ENCODE measurements around the gene GRK5.
"Not testable (repeated sequence)": the region's sequence is repeated elsewhere in the genome, so short reads cannot be mapped to it uniquely, and the experiment has no call there.

GRK5 gene

DNA sequence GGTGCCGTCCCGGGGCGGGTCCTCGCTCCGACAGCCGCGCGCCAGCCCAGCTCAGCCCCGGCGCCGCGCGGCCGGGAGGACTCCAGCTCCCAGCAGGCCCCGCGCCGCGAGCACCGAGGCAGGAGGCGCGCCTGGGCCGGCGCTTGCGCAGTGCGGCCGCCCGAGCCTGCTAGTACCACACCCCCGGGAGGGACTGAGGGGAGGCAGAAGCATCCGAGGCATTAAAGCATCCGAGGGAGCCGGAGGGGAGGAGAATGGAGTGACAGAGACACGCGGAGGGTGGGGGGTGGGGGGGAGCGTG lies at the start of gene GRK5:
Gene GRK5 (plus strand): TSS at position 206 of the 301 bp plus-strand sequence. CDS start 347 bp downstream, outside the sequence.
- peak; percentile 77 to 93 for DNase-seq (ENCODE audit: low read depth in 2 of 2)

DNA sequence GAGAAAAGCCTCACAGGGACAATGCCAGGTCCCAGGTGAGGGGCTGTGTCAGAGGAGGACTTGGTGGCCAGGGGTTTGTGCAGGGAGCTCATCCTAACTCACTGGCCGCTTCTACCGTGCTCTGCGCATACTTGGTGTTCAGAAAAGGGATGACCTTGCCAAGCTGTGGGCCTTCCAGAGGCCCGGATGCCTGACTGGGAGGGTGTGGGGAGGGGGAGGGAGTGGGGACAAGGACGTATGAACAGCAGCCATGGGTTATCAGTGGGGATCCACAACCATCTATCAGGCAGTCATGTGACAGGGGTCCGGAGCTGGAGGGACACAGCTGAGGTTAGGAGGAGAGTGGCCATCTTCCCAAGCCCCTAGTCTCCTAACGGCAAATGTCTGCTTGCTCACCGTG lies 48.0 kb upstream of the GRK5 start:
- no peak for DNase-seq (ENCODE audit: low read depth in 2 of 2)

DNA sequence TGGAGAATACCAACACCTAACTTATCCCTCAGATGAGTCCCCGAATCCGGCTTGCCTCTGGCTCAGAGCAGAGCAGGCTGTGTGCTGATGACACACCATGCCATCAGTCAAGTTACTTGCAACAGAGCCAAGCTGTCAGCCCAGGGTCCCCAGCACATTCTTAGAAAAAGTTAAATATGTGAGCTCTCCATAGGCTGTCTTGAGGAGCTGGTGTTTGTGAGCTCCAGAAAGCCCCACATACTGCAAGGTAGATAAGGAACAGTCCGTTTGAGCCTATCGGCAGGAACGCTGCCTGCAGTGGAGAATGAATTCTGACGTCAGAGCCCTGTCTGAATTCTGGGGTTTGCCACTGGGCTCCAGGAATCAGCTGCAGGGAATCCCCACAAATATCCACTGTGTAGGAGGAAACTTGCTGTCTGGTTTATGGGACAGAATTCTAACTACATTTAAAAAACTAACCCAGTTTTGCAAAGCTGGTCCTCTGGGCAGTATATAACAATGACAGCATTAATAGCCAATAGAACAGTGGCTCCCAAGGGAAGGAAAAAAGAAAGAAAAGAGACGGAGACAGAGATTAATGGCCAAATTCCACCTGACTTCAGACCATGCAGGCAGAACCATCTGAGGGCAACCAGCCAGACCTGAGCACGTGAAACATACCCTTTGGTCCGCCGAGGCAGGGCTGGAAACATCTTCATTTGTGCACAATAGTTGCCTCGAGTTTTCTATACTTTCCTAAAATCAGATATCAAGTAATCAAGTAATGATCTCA lies 45.5 kb upstream of the GRK5 start:
- no peak for DNase-seq (ENCODE audit: low read depth in 2 of 2)

DNA sequence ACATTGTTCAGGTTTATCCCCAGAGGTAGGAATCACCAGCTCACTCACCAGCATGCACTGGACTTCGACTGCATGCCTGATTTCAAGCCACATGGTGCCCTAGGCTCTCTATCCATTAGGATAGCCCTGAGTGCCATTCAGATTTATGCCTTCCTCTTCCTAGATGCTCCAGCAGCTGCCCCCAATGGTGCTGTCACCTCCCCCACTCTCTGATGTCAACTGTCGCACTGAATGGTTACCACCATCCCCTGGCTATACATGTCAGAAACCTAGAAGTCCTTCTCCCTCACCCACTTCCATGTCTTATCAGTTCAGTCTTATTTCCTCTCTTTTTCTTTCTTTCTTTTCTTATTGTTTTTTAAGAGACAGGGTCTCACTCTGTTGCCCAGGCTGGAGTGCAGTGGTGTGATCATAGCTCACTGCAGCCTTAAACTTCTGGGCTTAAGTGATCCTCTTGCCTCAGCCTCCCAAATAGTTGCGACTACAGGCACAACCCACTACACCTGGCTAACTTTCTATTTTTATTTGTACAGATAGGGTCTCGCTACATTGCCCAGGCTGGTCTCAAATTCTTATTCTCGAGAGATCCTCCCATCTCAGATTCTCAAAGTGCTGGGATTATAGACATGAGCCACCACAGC lies 44.8 kb upstream of the GRK5 start:
- no peak for DNase-seq (ENCODE audit: low read depth in 2 of 2)

DNA sequence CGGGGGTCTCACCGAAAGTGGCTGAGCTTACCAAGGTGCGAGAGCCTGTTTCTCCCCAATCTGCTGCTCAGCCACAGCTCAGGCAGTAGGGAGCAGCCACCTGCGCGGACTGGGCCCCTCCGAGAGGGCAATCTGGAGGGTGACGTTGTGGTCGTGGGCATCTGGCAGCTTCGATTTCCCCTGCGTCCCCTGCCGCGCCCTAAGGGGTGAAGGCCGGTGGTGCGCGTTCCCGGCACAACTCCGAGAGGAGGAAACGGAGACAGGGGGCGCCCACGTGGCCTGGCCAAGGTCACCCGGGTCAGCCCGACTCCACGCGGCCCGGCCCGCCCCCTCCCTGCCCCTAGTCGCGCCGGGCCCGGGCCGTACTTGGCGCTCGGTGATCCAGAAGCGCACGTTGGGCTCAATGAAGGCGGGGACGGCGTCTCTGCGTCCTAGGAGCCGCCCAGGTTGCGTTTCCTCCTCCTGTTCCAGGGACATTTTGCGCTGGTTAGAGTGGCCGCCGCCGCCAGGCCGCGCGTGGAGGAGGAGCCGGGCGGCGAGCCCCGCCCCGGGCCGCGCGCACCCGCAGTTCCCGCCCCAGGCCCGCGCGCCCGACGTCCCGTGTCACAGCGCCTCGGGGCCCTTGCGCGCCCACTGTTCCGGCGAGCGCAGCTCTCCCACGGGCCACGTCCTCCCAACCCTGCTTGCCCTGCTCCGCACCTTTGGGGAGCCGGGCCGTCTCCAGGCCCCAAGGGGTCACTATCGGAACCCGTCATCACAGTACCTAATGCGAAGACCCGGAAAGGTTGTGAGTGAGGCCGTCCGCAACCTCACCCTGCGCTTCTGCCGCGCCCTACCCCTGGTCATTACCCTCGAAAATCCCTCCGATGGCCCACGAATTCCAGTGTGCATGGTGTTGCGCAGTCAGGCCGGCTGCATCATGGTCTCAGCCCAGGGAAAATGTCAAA lies 41.9 kb upstream of the GRK5 start, which contains the start of gene SFXN4:
Gene SFXN4 (minus strand): TSS at position 544 of the 947 bp plus-strand sequence. CDS start 67 bp downstream, at position 477.
- DNase-seq (ENCODE audit: low read depth in 2 of 2): peak; percentile 30 to 56

DNA sequence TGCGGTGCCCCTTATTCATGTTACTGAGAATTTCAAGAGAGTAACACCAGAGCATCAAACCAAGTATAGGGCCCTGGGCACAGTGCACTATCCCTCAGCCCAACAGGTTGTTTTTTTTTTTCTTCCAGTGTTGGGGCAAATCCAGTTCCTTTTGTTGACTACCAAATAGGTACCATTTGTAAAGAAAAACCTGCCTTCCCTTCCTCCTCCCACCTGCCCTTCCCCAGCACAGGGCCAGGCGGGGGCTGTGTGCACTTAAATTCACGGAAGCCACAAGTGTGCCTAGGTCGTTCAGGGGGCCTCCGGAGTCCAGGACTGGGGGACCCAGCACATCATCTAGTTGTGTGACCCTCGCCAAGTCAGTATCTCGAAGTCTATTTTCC lies 41.3 kb upstream of the GRK5 start:
- no peak for DNase-seq (ENCODE audit: low read depth in 2 of 2)

DNA sequence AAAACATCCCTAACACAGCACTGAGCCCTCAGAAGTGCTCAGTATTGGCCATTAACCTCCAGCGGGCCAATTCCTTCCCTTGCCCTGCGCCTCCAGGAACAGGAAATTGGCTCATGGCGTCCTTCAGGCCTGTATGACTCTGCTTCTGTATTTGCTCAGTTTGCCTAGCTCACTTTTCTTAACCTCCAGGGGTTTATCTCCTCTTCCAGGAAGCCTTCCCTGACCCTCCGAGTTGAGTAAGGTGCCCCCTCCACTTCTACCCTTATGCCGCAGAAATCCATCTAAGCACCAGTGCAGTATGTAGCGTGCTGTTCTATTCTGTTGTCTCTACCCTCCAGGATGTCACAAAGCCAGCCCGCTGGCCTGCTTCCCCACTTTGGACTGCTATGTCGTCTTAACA lies 40.8 kb upstream of the GRK5 start:
- DNase-seq (ENCODE audit: low read depth in 2 of 2): no peak

DNA sequence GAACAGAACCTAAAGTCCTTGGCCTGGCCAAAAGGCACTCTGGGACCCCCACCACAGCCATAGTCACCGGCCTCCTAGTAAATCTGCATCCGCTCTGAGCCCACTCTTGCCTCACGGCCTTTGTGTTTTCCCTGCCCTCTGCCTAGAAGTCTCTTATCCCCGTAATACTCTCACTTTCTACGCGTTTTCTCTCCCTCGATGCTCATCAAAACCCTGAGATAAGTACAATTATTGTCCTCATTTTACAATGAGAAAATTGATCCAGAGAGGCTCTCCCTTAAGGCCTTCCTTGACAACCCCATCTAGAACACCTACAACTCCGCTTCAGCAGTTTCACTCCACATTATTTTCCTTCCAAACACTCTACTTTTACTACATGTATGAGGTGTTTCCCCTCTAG lies 40.3 kb upstream of the GRK5 start:
- DNase-seq (ENCODE audit: low read depth in 2 of 2): no peak

DNA sequence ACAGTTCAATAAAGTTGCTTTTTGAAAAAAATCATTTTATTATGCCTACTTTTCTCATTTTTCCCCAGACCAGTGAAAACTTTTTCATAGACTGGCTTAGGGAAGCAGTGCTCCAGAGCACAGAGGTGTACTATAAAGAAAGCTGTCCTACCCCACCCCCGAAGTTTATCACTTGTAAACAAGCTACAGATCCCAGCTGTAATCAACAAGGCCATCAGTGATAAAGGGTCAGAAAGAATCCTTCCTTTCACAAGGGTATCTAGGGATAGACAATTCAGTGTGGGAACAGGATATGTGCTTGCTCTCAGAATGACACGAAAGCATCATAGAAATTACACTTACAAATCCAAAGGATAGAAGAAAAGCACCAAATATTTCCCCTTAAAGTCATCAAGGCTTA lies 33.3 kb upstream of the GRK5 start:
- no peak for DNase-seq (ENCODE audit: low read depth in 2 of 2)

DNA sequence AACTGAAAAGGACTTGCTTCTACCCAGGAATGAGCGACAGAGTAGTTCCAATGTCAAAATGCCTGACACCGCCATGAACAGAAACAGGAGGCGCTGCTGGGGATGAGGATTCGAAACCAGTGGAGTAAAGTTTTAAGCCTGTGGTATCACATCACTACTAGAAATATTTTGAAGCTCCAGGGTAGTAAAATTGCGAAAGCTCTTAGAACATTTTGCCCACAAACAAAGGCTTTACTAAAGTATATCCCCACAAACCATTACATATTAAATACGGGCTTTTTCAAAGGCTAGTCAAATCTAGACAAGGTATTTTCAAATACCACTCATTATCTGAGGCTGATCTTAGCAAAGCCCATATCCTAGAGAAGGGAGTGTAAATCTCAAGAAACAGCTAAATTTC lies 31.2 kb upstream of the GRK5 start:
- no peak for DNase-seq (ENCODE audit: low read depth in 2 of 2)

DNA sequence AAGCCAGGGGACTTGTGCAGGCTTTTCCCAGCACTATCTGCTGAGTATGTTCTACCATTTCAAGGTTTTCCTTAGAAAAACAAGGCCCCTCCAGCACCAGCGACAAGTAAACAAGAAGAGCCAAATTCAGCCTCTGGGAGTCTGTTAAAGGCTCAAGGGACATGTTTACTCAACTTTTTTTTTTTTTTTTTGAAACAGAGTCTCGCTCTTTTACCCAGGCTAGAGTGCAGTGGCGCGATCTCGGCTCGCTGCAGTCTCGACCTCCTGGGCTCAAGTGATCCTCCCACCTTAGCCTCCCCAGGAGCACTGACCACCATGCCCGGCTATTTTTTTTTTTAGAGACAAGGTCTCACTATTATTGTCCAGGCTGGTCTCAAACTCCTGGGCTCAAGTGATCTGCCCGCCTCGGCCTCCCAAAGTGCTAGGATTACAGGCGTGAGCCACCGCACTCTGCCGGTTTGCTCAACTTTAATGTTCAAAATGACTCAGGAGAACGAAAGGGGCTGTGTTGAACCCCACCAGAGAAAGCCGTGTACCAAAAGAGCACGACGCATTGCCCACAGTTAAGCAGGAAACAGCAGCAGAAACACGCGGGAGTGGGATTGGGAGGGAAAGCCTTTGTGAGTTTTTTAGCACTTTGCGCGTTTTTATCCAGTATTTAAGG lies 29.5 kb upstream of the GRK5 start:
- no peak for DNase-seq (ENCODE audit: low read depth in 2 of 2)

DNA sequence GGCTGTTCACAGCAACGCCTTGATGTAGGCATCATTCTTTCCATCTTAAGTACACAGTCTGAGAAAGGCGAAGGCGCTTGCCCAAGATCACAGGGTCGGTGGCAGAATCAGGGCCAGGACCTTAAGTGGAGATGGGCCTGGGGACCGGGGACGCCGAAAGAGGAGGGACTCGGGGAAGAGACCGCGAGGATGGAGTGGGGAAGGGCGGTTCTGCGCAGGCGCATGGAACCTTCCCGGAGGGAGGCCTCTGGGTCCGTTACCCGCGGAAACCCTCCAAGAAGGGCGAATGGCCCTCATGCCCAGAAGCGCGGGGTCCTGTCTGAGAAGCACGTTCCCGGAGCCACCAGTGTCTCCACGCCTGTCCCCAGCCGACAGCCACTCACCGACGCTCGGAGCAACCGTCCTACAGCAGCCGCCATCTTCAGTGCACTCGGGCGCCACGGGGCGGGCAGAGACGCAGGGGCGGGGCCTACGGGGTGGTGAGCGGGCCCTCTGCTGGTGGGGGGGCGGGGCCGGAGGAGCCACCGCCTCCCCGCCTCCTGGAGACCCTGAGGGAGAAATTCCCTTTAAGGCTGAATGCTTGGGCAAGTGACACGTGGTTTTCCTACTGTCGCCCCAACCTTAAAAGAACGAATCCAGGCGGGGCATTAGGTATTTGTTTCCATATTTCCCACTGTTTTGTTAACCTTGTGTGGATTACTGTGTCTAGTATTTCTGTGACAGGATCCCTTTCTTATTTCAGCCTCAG lies 28.8 kb upstream of the GRK5 start, which contains the start of gene PRDX3:
Gene PRDX3 (minus strand): TSS at position 441 of the 748 bp plus-strand sequence. CDS start 22 bp downstream, at position 419.
- peak; percentile 79 to 96 for DNase-seq (ENCODE audit: low read depth in 2 of 2)

DNA sequence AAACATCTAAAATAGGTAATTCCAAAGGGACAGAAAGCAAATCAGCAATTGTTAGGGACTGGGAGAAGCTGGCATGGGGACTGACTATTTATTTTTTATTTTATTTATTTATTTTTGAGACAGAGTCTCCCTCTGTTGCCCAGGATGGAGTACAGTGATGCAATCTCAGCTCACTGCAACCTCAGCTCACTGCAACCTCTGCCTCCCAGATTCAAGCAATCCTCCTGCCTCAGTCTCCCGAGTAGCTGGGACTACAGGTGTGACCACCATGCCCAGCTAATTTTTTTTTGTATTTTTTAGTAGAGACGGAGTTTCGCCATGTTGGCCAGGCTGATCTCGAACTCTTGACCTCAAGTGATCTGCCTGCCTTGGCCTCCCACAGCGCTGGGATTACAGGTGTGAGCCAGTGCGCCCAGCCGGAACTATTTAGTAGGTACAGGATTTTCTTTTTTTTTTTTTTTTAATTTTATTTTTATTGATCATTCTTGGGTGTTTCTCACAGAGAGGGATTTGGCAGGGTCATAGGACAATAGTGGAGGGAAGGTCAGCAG lies 26.4 kb upstream of the GRK5 start:
- DNase-seq (ENCODE audit: low read depth in 2 of 2): not testable (repeated sequence)

DNA sequence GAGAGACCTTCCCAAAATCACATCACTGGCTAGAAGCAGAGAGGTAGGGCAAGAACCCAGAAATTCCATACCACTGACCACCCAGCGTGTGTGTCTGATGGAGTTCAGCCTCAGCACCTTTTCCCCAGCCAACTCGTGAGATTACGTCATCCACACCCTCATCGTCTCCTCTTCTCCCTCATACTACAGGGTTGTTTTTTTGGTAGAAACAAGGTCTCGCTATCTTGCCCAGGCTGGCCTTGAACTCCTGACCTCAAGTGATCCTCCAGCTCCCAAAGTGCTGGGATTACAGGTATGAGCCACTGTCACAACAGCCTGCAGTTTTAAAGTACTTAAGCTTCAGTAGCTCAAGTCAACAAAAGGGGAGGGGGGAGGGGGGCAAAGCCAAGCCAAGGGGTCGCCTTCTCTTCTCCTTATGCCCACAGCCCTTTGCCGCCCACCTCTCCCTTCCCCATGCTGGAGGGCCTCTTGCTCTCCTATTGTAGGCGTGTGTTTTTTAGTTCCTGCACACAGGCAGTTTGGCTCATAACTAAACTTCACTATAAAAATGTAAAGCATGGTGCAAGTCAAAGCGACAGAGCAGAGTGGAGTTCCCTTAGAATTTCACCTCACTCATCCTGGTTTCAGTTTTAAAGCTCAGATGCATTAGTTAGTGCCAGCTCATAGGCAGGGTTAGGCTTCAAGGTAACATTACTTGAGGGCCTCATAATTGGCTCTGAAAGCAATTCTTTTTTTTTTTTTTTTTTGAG lies 23.5 kb upstream of the GRK5 start:
- no peak for DNase-seq (ENCODE audit: low read depth in 2 of 2)

DNA sequence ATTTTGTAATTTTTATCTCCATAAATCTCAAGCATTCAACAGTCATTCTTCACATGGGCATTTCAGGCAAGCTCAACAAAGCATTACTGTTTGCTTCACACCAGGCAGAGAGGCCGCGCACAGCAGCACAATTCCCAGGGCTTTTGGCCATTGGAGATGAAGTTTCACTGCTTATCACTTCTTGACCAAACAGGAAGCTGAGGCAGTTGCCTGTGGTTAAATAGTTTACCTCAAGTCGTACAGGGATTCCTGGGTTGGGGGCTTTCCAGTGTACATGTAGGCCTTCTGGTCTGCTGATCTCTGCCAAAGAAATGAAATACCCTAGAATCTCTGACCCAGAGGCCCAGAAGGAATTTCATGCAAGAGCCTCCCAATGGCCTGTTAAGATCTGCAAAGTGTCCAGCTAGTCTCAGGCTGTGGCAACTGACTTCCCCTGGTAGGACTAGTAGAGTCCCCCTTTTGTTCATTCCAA lies 17.5 kb upstream of the GRK5 start:
- no peak for DNase-seq (ENCODE audit: low read depth in 2 of 2)

DNA sequence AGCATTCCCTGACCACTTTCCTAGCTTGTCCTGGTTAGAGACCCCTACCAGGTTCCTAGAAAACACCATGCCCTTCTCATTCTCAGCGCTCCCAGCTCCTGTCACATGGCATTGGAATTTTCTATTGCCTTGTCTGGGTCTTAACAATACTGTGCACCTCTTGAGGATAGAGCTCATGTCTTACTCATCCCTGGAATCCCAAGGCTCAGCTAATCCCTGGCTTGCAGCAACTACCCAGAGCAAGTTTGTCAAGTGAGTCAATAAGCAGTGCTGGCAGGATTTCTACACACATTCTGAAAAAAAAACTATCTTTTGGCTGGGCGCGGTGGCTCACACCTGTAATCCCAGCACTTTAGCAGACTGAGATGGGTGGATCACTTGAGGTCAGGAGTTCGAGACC lies 17.0 kb upstream of the GRK5 start:
- no peak for DNase-seq (ENCODE audit: low read depth in 2 of 2)

DNA sequence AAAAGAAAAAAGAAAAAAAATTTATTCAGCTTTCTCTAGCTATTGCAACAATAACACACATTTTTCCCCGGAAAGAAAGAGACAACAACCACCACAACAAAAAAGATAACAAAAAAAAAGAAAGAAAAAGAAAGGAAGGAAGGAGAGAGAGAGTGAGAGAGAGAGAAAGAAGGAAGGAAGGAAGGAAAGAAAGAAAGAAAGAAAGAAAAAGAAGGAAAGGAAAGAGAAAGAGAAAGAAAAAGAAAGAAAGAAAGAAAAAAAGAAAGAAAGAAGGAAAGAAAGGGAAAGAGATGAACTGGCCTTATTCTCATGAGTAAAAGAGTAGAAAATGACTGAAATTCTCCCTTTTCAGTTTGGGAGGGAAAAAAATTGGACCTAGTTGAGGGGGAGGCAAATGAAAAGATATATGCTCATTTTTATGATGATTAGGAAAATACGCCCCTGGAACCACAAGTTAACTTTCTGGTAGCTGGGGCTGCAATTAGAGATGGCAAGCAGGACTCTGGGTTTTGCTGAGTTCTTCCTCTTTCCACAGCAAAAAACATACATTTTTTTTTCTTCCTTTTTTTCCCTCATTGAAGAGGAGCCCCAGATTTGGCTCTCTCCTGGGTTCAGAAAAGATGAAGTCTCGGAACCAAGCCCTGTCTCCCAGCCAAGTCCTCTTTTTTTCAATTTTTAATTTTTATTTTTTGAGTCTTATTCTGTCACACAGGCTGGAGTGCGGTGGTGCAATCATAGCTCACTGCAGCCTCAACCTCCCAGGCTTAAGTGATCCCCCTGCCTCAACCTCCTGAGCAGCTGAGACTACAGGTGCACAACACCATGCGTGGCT lies 16.2 kb upstream of the GRK5 start:
- no peak for DNase-seq (ENCODE audit: low read depth in 2 of 2)

DNA sequence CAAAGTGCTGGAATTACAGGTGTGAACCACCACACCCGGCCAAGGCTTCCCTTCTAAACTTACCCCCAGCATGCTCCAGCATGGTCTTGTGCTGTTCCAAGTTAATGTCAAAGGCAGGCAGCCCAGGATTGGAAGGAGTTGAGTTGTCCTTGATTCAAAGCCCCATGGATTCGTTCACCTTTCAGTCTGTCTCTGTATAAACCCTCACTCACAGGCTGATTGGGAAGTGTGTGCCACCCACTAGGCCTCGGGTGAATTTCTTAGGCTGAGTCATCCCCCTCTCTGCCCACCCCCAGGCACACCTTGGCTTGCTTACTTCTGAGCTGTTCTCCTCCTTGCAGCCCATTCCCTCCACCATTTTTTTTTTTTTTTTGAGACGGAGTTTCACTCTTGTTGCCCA lies 15.5 kb upstream of the GRK5 start:
- DNase-seq (ENCODE audit: low read depth in 2 of 2): no peak

DNA sequence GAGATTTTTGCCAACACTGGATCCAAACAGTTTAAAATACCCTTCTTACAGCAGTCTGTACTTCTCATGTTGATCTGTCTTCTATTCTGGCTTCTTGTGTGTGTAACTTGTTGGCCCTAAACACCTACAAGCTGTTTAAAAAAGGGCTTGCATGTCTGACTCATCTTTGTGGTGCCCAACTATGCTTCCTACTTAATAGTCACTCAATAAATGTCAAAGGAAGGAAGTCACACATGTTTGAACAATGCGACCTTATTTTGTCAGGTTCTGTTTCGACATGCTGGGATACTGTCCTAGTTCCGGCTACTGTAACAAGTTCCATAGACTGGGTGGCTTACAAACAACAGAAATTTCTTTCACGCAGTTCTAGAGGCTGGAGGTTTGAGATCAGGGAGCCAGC lies 9.4 kb upstream of the GRK5 start:
- no peak for DNase-seq (ENCODE audit: low read depth in 2 of 2)
